B cell (primary cell): ENCODE results near the gene XIAP. TPM values are rescaled to one million over a fixed set of nuclear protein-coding genes. Genes with fewer than 3 reads are reported as not detected.
"Not testable (repeated sequence)": the region's sequence is repeated elsewhere in the genome, so short reads cannot be mapped to it uniquely, and the experiment has no call there.

Source experiments
- ATAC-seq: fragments of 200-7000 bp; cut with Tn5 transposase; one replicate; pipeline ENCODE4 v1.10.0; 2021; ENCODE audit warnings: low read depth, mild to moderate bottlenecking, moderate number of reproducible peaks, moderate library complexity
- CTCF ChIA-PET: fragments of 350-600 bp; sonication (Branson Sonifier 250); formaldehyde crosslinking; loops from one replicate; lab custom pipeline; 2021; ENCODE audit warnings: antibody characterized with exemption, inconsistent platforms; lab: Charles Lee
- POLR2A ChIA-PET: fragments of 350-600 bp; sonication (Branson Sonifier 250); formaldehyde crosslinking; loops from one replicate; lab custom pipeline; 2021; ENCODE audit warnings: antibody characterized with exemption; lab: Charles Lee
- DNase-seq: peaks from one replicate; pipeline ENCODE4 v3.0.0; 2013
- H2AFZ ChIP-seq: 2 replicates; pipeline ENCODE4 v1.6.1; 2012; ENCODE audit warnings: mild to moderate bottlenecking, low read depth, low read length; ENCODE audit not compliant: insufficient read depth, poor library complexity, severe bottlenecking
- H3K27ac ChIP-seq, 2 donors: 1 replicate in 1 of 2; 2 replicates in 1 of 2; pipeline ENCODE4 v1.5.1; 2012 to 2013; ENCODE audit warnings: low read length in 2 of 2, mild to moderate bottlenecking in 2 of 2, moderate library complexity in 1 of 2
- H3K27me3 ChIP-seq, 4 experiments: fragments of 200-600 bp in 1 of 4; sonication (generic) in 1 of 4; replicated peaks in 1 of 4; 1 replicate in 2 of 4; 2 replicates in 2 of 4; pipeline versions ENCODE4 v1.6.1 to v1.7.0; 2013 to 2016; ENCODE audit warnings: low read length in 3 of 4, mild to moderate bottlenecking in 2 of 4, mixed read lengths in 1 of 4, moderate library complexity in 1 of 4; ENCODE audit not compliant: insufficient read depth in 4 of 4, control insufficient read depth in 3 of 4; ENCODE audit errors: control extremely low read depth in 1 of 4
- H3K36me3 ChIP-seq, 2 experiments: replicated peaks in 1 of 2; 1 replicate in 1 of 2; 2 replicates in 1 of 2; pipeline versions ENCODE4 v1.6.1 to v1.7.1; 2013; ENCODE audit warnings: low read length in 1 of 2; ENCODE audit not compliant: insufficient read depth in 2 of 2, control insufficient read depth in 1 of 2; ENCODE audit errors: control extremely low read depth in 1 of 2, extremely low read depth in 1 of 2
- H3K4me1 ChIP-seq, 2 donors: fragments of 200-600 bp in 1 of 2; sonication (generic) in 1 of 2; 1 replicate in 1 of 2; 2 replicates in 1 of 2; pipeline versions ENCODE4 v1.5.1 to v1.6.1; 2013 to 2017; ENCODE audit warnings: low read length in 2 of 2; ENCODE audit not compliant: control insufficient read depth in 2 of 2, insufficient read depth in 2 of 2
- H3K4me2 ChIP-seq: replicated peaks from 2 replicates; pipeline ENCODE3; 2012; ENCODE audit warnings: mild to moderate bottlenecking, low read depth, low read length; ENCODE audit not compliant: poor library complexity, severe bottlenecking
- H3K4me3 ChIP-seq, 5 experiments: fragments of 200-600 bp in 1 of 5; sonication (generic) in 1 of 5; 1 replicate in 3 of 5; 2 replicates in 2 of 5; pipeline versions ENCODE4 v1.5.1 to v1.7.0; 2011 to 2016; ENCODE audit warnings: low read length in 4 of 5, mild to moderate bottlenecking in 4 of 5, low read depth in 2 of 5, control low read depth in 1 of 5, moderate library complexity in 1 of 5; ENCODE audit not compliant: insufficient read depth in 1 of 5; ENCODE audit errors: control extremely low read depth in 1 of 5, extremely low read depth in 1 of 5
- H3K79me2 ChIP-seq: fragments of 200-600 bp; sonication (generic); one replicate; pipeline ENCODE4 v1.6.0; 2016; ENCODE audit warnings: low read length; ENCODE audit not compliant: control insufficient read depth, insufficient read depth
- H3K9ac ChIP-seq: fragments of 200-600 bp; sonication (generic); 2 replicates; pipeline ENCODE4 v1.6.1; 2017; ENCODE audit warnings: mild to moderate bottlenecking, low read length, moderate library complexity
- H3K9me3 ChIP-seq, 3 donors: one replicate each; pipeline versions ENCODE4 v1.6.1 to v1.7.1; 2013; ENCODE audit warnings: low read length in 2 of 3; ENCODE audit not compliant: control insufficient read depth in 2 of 3, insufficient read depth in 1 of 3; ENCODE audit errors: control extremely low read depth in 1 of 3
- H4K20me1 ChIP-seq: 2 replicates; pipeline ENCODE4 v1.6.0; 2012; ENCODE audit warnings: mild to moderate bottlenecking, low read length; ENCODE audit not compliant: insufficient read depth, control insufficient read depth, poor library complexity, severe bottlenecking
- H3K27ac Mint-ChIP-seq: one replicate; pipeline ENCODE4 v1.8.0; 2021; ENCODE audit warnings: mixed read lengths
- H3K27me3 Mint-ChIP-seq: one replicate; pipeline ENCODE4 v1.8.0; 2021; ENCODE audit warnings: mixed read lengths
- H3K4me1 Mint-ChIP-seq: one replicate; pipeline ENCODE4 v1.8.0; 2021; ENCODE audit warnings: mixed read lengths
- H3K4me3 Mint-ChIP-seq: one replicate; pipeline ENCODE4 v1.8.0; 2021; ENCODE audit warnings: mixed read lengths
- H3K9me3 Mint-ChIP-seq: one replicate; pipeline ENCODE4 v1.8.0; 2022; ENCODE audit warnings: mixed read lengths; ENCODE audit not compliant: insufficient read depth
- CTCF ChIP-seq: fragments of 200-600 bp; IDR thresholded peaks from one replicate; pipeline ENCODE4 v1.8.0; 2022; ENCODE audit warnings: antibody characterized with exemption, mild to moderate bottlenecking
- EZH2 ChIP-seq: IDR thresholded peaks from 2 replicates; pipeline ENCODE4 v1.6.1; 2012; ENCODE audit warnings: borderline replicate concordance, low read depth, mild to moderate bottlenecking, moderate library complexity, low read length; ENCODE audit not compliant: insufficient read depth, poor library complexity, severe bottlenecking
- WGBS: methylation state at CpG from one replicate; pipeline ENCODE4 v1.1.5; 2013; ENCODE audit warnings: missing lambda C conversion rate; ENCODE audit not compliant: insufficient coverage; 5-methylcytosine and 5-hydroxymethylcytosine counted together
- intact Hi-C: fragments of 100-400 bp; cut with micrococcal nuclease; formaldehyde crosslinking; loops from one replicate; pipeline ENCODE4 v1.10.0; 2022
- polyA plus RNA-seq: library from polyadenylated mRNA; depleted of rRNA; stranded (reverse); fragments of >200 nt; gene quantifications from 2 replicates; pipeline ENCODE4 v1.2.3, GENCODE V29; 2012
- total RNA-seq, 2 donors: library from RNA; stranded (reverse); fragments of 120-200 nt in 1 of 2; gene quantifications; 1 replicate in 1 of 2; 2 replicates in 1 of 2; pipeline versions ENCODE4 v1.2.3 to v1.2.4, GENCODE V29; 2013 to 2022

Gene XIAP
- total and polyA plus RNA-seq, 2 donors (not counting 1 experiment from before 2014, with no cell fraction given): 9.2 to 36.2 TPM

GRCh38 chrX:123814343-123814742 is 45.5 kb upstream of the XIAP start:
- ChIA-PET POLR2A (no interaction called here), CTCF (no interaction called here)
- Histone ChIP-seq H3K9me3 (peaks cover 0 to 5% (median 0%) of the 10 kb centered on the region in 3 donors), H2AFZ (no peak overlapping the region), H3K4me1 (no peaks in the 10 kb centered on the region), H3K27me3 (no peaks in the 10 kb centered on the region), H3K4me3 (no peak overlapping the region), H3K4me2 (no peak overlapping the region), H3K9ac (no peak overlapping the region), H3K27ac (no peak overlapping the region), H3K79me2 (no peaks in the 10 kb centered on the region), H4K20me1 (no peaks in the 10 kb centered on the region), H3K36me3 (no peaks in the 10 kb centered on the region)
- Mint-ChIP-seq H3K9me3 (no peaks in the 10 kb centered on the region), H3K27ac (no peak overlapping the region), H3K27me3 (no peaks in the 10 kb centered on the region), H3K4me1 (no peaks in the 10 kb centered on the region), H3K4me3 (no peak overlapping the region)
- ATAC-seq (no peak), DNase-seq (no peak)
- WGBS: no CpG with 5 or more reads among the region's 2 CpGs
- TF ChIP-seq CTCF (no peak), EZH2 (no peak)
- intact Hi-C loops: no loop called here

- H3K4me1 ChIP-seq, H3K4me3 ChIP-seq, H3K27ac Mint-ChIP-seq, H3K4me1 Mint-ChIP-seq, DNase-seq, H3K79me2 ChIP-seq, H4K20me1 ChIP-seq, H3K9me3 Mint-ChIP-seq, H3K4me2 ChIP-seq, CTCF ChIA-PET, intact Hi-C loops, H3K4me3 Mint-ChIP-seq, ATAC-seq, H3K27me3 Mint-ChIP-seq, H3K9me3 ChIP-seq, H3K9ac ChIP-seq, H3K27me3 ChIP-seq, POLR2A ChIA-PET, H3K36me3 ChIP-seq, H2AFZ ChIP-seq, H3K27ac ChIP-seq: not testable (repeated sequence)
- 83% methylated on average over 6 of the region's 12 CpGs for WGBS
Observed at GRCh38 chrX:123814934-123815394, 44.9 kb upstream of the XIAP start.
